WTC11 (cell line): ENCODE measurements around the gene ERICH3. TPM values are rescaled to one million over a fixed set of nuclear protein-coding genes. Genes with fewer than 3 reads are reported as not detected.

Source experiments
- ATAC-seq: fragments of 200-7000 bp; cut with Tn5 transposase; 2 replicates; pipeline ENCODE4 v1.10.0; 2021; ENCODE audit warnings: mild to moderate bottlenecking, moderate library complexity
- CTCF ChIA-PET: fragments of 300-600 bp; sonication (Branson Sonifier 250); formaldehyde crosslinking; loops from one replicate; lab custom pipeline; 2021; ENCODE audit warnings: antibody characterized with exemption; lab: Charles Lee
- POLR2A ChIA-PET: fragments of 350-600 bp; sonication (Branson Sonifier 250); formaldehyde crosslinking; loops from one replicate; lab custom pipeline; 2021; ENCODE audit warnings: antibody characterized with exemption; lab: Charles Lee
- DNase-seq: peaks from one replicate; pipeline ENCODE4 v3.0.0; 2021; ENCODE audit warnings: low spot score
- H3K27ac Mint-ChIP-seq: 2 replicates; pipeline ENCODE4 v1.8.0; 2021; ENCODE audit warnings: mixed read lengths
- H3K27me3 Mint-ChIP-seq: 2 replicates; pipeline ENCODE4 v1.8.0; 2021; ENCODE audit warnings: low read depth, mild to moderate bottlenecking, moderate library complexity, mixed read lengths
- H3K36me3 Mint-ChIP-seq: 2 replicates; pipeline ENCODE4 v1.8.0; 2021; ENCODE audit warnings: mixed read lengths
- H3K4me1 Mint-ChIP-seq: 2 replicates; pipeline ENCODE4 v1.8.0; 2022; ENCODE audit warnings: mixed read lengths
- H3K4me3 Mint-ChIP-seq: 2 replicates; pipeline ENCODE4 v1.8.0; 2021; ENCODE audit warnings: mild to moderate bottlenecking, moderate library complexity, mixed read lengths
- H3K9me3 Mint-ChIP-seq: 2 replicates; pipeline ENCODE4 v1.8.0; 2021; ENCODE audit warnings: mixed read lengths
- ATF2 ChIP-seq: sonication (generic); formaldehyde crosslinking; IDR thresholded peaks from 2 replicates; pipeline ENCODE4 v1.8.1; 2022; ENCODE audit warnings: low read depth, missing genetic modification reagents, borderline replicate concordance
- CDX4 ChIP-seq: fragments of 250-450 bp; sonication (Bioruptor Pico); IDR thresholded peaks from 2 replicates; pipeline ENCODE4 v1.9.0; 2021; ENCODE audit warnings: moderate library complexity, mild to moderate bottlenecking, inconsistent platforms, borderline replicate concordance
- CTCF ChIP-seq: fragments of 200-600 bp; IDR thresholded peaks from 2 replicates; pipeline ENCODE4 v1.8.0; 2022; ENCODE audit warnings: antibody characterized with exemption
- E2F4 ChIP-seq: sonication (generic); formaldehyde crosslinking; IDR thresholded peaks from 2 replicates; pipeline ENCODE4 v1.8.1; 2022; ENCODE audit warnings: low read depth, mild to moderate bottlenecking, moderate library complexity, missing genetic modification reagents, borderline replicate concordance
- ELF4 ChIP-seq: sonication (generic); formaldehyde crosslinking; IDR thresholded peaks from 2 replicates; pipeline ENCODE4 v1.8.1; 2022; ENCODE audit warnings: low read depth, mild to moderate bottlenecking, moderate library complexity, missing genetic modification reagents
- FOXK1 ChIP-seq: sonication (generic); formaldehyde crosslinking; IDR thresholded peaks from 2 replicates; pipeline ENCODE4 v1.8.0; 2022; ENCODE audit warnings: mild to moderate bottlenecking, moderate library complexity, missing genetic modification reagents
- FOXP1 ChIP-seq: sonication (generic); formaldehyde crosslinking; IDR thresholded peaks from 2 replicates; pipeline ENCODE4 v1.8.0; 2022; ENCODE audit warnings: missing genetic modification reagents, mild to moderate bottlenecking, moderate library complexity, borderline replicate concordance
- HMGA2 ChIP-seq: fragments of 250-450 bp; sonication (Bioruptor Pico); IDR thresholded peaks from 2 replicates; pipeline ENCODE4 v1.4.0; 2021; ENCODE audit warnings: mild to moderate bottlenecking, moderate library complexity
- IRF2 ChIP-seq: sonication (generic); formaldehyde crosslinking; IDR thresholded peaks from 2 replicates; pipeline ENCODE4 v1.8.0; 2022; ENCODE audit warnings: low read depth, missing genetic modification reagents, borderline replicate concordance
- JUN ChIP-seq: sonication (generic); formaldehyde crosslinking; IDR thresholded peaks from 2 replicates; pipeline ENCODE4 v1.8.0; 2023; ENCODE audit warnings: mild to moderate bottlenecking, missing genetic modification reagents
- NFE2L1 ChIP-seq: sonication (generic); formaldehyde crosslinking; IDR thresholded peaks from 2 replicates; pipeline ENCODE4 v1.8.1; 2023; ENCODE audit warnings: missing genetic modification reagents
- RORB ChIP-seq: fragments of 250-450 bp; sonication (Bioruptor Pico); IDR thresholded peaks from 2 replicates; pipeline ENCODE4 v1.9.0; 2021; ENCODE audit warnings: mild to moderate bottlenecking
- TCF7 ChIP-seq: sonication (generic); formaldehyde crosslinking; IDR thresholded peaks from 2 replicates; pipeline ENCODE4 v1.8.0; 2022; ENCODE audit warnings: mild to moderate bottlenecking, low read depth, missing genetic modification reagents, moderate library complexity
- ZNF219 ChIP-seq: sonication (generic); formaldehyde crosslinking; IDR thresholded peaks from 2 replicates; pipeline ENCODE4 v1.8.0; 2023; ENCODE audit warnings: missing genetic modification reagents, mild to moderate bottlenecking, borderline replicate concordance
- ZNF671 ChIP-seq: fragments of 250-450 bp; sonication (Bioruptor Pico); IDR thresholded peaks from 2 replicates; pipeline ENCODE4 v1.8.0; 2021; ENCODE audit warnings: mild to moderate bottlenecking
- total RNA-seq: library from RNA; stranded (reverse); gene quantifications from 3 replicates; pipeline ENCODE4 v1.2.3, GENCODE V29; 2021
- TF ChIP-seq, protein P1 (sequence below): fragments of 250-450 bp; sonication (Bioruptor Pico); conservative IDR thresholded peaks from 2 replicates; pipeline ENCODE4 v1.9.0; 2021; ENCODE audit warnings: mild to moderate bottlenecking
- TF ChIP-seq, protein P2 (sequence below): sonication (generic); formaldehyde crosslinking; IDR thresholded peaks from 2 replicates; pipeline ENCODE4 v1.8.0; 2022; ENCODE audit warnings: mild to moderate bottlenecking, missing genetic modification reagents
- TF ChIP-seq, protein P3 (sequence below): sonication (generic); formaldehyde crosslinking; IDR thresholded peaks from 2 replicates; pipeline ENCODE4 v1.8.1; 2023; ENCODE audit warnings: mild to moderate bottlenecking, missing genetic modification reagents
- TF ChIP-seq, protein P4 (sequence below): sonication (generic); formaldehyde crosslinking; IDR thresholded peaks from 2 replicates; pipeline ENCODE4 v1.8.0; 2023; ENCODE audit warnings: mild to moderate bottlenecking, missing genetic modification reagents

ERICH3 gene
- total RNA-seq, 1 experiment from 2014 or later: 0.07 TPM

GRCh38 chr1:74571493-74571800 lies 102.1 kb downstream of the ERICH3 start:
- no peaks in the 10 kb centered on the region for H3K9me3 Mint-ChIP-seq
- no peaks in the 10 kb centered on the region for H3K27me3 Mint-ChIP-seq
- POLR2A ChIA-PET: interaction anchor here (0.9 kb wide), 1 partner anchor 38 kb away, joined by 3 read pairs; no protein-coding TSS in a partner anchor

More at GRCh38 chr1:74571493-74571800, 102.1 kb downstream of the ERICH3 start:
- no peaks in the 10 kb centered on the region for H3K36me3 Mint-ChIP-seq
- H3K27ac Mint-ChIP-seq: no peak overlapping the region
- ATAC-seq (no peak), DNase-seq (no peak)
- H3K4me3 Mint-ChIP-seq: no peak overlapping the region
- TF ChIP-seq FOXK1 (CRISPR knock-in tag): no peak
- TF ChIP-seq HMGA2 (CRISPR knock-in tag): no peak
- no peak for TF ChIP-seq TCF7 (CRISPR knock-in tag)
- TF ChIP-seq FOXP1 (CRISPR knock-in tag): no peak
- TF ChIP-seq, protein P1, sequence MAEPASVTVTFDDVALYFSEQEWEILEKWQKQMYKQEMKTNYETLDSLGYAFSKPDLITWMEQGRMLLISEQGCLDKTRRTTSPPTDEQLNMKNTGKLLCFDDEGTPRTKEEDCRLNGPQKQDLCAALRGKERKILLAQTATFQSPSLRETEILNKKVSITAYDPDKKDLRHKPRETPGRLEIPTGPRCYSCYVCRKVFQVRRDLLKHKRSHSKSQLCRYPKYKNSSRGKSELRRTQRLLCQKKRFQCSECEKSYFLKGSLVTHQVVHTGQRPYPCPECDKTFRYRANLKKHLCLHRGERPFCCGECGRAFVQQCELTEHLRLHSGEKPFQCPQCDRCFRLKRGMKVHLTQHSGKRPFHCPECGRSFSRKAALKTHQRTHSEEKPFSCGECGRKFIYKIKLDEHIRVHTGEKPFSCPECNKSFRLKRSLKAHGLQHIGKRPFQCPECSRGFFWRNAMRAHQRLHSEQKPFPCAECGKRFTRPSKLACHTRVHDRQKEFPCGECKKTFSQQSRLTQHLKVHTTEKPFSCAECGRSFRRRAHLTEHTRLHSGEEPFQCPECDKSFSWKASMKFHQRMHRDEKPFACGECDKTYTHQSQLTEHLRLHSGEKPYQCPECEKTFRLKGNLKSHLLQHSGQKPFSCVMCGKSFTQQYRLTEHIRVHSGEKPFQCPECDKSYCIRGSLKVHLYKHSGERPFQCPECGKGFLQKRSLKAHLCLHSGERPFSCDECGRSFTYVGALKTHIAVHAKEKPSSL (CRISPR knock-in tag): no peak
- TF ChIP-seq, protein P2, sequence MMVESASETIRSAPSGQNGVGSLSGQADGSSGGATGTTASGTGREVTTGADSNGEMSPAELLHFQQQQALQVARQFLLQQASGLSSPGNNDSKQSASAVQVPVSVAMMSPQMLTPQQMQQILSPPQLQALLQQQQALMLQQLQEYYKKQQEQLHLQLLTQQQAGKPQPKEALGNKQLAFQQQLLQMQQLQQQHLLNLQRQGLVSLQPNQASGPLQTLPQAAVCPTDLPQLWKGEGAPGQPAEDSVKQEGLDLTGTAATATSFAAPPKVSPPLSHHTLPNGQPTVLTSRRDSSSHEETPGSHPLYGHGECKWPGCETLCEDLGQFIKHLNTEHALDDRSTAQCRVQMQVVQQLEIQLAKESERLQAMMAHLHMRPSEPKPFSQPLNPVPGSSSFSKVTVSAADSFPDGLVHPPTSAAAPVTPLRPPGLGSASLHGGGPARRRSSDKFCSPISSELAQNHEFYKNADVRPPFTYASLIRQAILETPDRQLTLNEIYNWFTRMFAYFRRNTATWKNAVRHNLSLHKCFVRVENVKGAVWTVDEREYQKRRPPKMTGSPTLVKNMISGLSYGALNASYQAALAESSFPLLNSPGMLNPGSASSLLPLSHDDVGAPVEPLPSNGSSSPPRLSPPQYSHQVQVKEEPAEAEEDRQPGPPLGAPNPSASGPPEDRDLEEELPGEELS: no peak
- TF ChIP-seq E2F4 (CRISPR knock-in tag): no peak
- TF ChIP-seq, protein P3, sequence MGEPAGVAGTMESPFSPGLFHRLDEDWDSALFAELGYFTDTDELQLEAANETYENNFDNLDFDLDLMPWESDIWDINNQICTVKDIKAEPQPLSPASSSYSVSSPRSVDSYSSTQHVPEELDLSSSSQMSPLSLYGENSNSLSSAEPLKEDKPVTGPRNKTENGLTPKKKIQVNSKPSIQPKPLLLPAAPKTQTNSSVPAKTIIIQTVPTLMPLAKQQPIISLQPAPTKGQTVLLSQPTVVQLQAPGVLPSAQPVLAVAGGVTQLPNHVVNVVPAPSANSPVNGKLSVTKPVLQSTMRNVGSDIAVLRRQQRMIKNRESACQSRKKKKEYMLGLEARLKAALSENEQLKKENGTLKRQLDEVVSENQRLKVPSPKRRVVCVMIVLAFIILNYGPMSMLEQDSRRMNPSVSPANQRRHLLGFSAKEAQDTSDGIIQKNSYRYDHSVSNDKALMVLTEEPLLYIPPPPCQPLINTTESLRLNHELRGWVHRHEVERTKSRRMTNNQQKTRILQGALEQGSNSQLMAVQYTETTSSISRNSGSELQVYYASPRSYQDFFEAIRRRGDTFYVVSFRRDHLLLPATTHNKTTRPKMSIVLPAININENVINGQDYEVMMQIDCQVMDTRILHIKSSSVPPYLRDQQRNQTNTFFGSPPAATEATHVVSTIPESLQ (CRISPR knock-in tag): no peak
- no peak for TF ChIP-seq JUN (CRISPR knock-in tag)
- no peak for TF ChIP-seq ATF2 (CRISPR knock-in tag)
- TF ChIP-seq ZNF219: no peak
- TF ChIP-seq, protein P4, sequence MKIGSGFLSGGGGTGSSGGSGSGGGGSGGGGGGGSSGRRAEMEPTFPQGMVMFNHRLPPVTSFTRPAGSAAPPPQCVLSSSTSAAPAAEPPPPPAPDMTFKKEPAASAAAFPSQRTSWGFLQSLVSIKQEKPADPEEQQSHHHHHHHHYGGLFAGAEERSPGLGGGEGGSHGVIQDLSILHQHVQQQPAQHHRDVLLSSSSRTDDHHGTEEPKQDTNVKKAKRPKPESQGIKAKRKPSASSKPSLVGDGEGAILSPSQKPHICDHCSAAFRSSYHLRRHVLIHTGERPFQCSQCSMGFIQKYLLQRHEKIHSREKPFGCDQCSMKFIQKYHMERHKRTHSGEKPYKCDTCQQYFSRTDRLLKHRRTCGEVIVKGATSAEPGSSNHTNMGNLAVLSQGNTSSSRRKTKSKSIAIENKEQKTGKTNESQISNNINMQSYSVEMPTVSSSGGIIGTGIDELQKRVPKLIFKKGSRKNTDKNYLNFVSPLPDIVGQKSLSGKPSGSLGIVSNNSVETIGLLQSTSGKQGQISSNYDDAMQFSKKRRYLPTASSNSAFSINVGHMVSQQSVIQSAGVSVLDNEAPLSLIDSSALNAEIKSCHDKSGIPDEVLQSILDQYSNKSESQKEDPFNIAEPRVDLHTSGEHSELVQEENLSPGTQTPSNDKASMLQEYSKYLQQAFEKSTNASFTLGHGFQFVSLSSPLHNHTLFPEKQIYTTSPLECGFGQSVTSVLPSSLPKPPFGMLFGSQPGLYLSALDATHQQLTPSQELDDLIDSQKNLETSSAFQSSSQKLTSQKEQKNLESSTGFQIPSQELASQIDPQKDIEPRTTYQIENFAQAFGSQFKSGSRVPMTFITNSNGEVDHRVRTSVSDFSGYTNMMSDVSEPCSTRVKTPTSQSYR (CRISPR knock-in tag): no peak
- no peak for TF ChIP-seq RORB (CRISPR knock-in tag)
- TF ChIP-seq ELF4 (CRISPR knock-in tag): no peak
- no peak for TF ChIP-seq CDX4 (CRISPR knock-in tag)
- no peak for TF ChIP-seq IRF2 (CRISPR knock-in tag)
- TF ChIP-seq NFE2L1: no peak
- no peak for TF ChIP-seq CTCF
- TF ChIP-seq ZNF671 (CRISPR knock-in tag): no peak
- no peaks in the 10 kb centered on the region for H3K4me1 Mint-ChIP-seq
- CTCF ChIA-PET: no interaction called here
